ENCODE data around the gene HLA-DPB1. TPM values are rescaled to one million over a fixed set of nuclear protein-coding genes. Genes with fewer than 3 reads are reported as not detected.

Gene HLA-DPB1
- total RNA-seq, 1 donor from 2014 or later: 14.4 TPM

DNA sequence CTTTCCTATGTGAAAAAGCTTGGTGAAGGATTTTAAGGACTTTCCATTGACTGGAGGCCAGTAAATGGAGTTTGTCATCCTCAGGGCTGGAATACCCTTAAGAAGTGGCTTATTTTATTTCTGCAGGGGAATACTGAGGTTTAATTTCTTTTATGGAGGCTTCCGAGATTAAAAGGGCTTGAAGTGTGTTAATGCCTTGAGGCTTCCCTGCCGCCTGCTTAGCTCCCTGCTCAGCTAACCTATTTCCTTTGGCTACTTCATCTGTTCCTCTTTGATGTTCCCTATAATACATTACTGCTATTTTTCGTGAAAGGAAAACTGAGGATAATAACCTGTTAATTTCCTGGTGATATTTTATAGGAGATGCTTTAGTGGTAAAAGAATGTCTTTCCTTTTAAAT lies 44.2 kb downstream of the HLA-DPB1 start:
- no peak for TF ChIP-seq CTCF (IDR thresholded peaks at IDR 0.05; ENCODE audit: unreplicated experiment)
- peaks cover 9% of the 10 kb centered on the region for H3K27me3 Mint-ChIP-seq (ENCODE audit: unreplicated experiment)
- no peak overlapping the region for H3K27ac Mint-ChIP-seq (ENCODE audit: unreplicated experiment)
- peaks cover 4% of the 10 kb centered on the region for H3K36me3 Mint-ChIP-seq (ENCODE audit: low read depth, unreplicated experiment)
- no peak overlapping the region for H3K4me3 Mint-ChIP-seq (ENCODE audit: unreplicated experiment)
- peaks cover 9% of the 10 kb centered on the region for H3K9me3 Mint-ChIP-seq (ENCODE audit: unreplicated experiment)
- H3K4me1 Mint-ChIP-seq (ENCODE audit: unreplicated experiment): peaks cover 13% of the 10 kb centered on the region
- no peak for DNase-seq (ENCODE audit: low spot score)

- H3K27ac Mint-ChIP-seq (ENCODE audit: unreplicated experiment): no peak overlapping the region
- H3K4me3 Mint-ChIP-seq (ENCODE audit: unreplicated experiment): no peak overlapping the region
- DNase-seq (ENCODE audit: low spot score): no peak
- H3K36me3 Mint-ChIP-seq (ENCODE audit: low read depth, unreplicated experiment): peaks cover 4% of the 10 kb centered on the region
- H3K27me3 Mint-ChIP-seq (ENCODE audit: unreplicated experiment): peaks cover 3% of the 10 kb centered on the region
- peaks cover 9% of the 10 kb centered on the region for H3K9me3 Mint-ChIP-seq (ENCODE audit: unreplicated experiment)
- no peaks in the 10 kb centered on the region for H3K4me1 Mint-ChIP-seq (ENCODE audit: unreplicated experiment)
- TF ChIP-seq CTCF (IDR thresholded peaks at IDR 0.05; ENCODE audit: unreplicated experiment): no peak
These were observed 47.4 kb downstream of the HLA-DPB1 start for GRCh38 chr6:33123181-33123580.

DNA sequence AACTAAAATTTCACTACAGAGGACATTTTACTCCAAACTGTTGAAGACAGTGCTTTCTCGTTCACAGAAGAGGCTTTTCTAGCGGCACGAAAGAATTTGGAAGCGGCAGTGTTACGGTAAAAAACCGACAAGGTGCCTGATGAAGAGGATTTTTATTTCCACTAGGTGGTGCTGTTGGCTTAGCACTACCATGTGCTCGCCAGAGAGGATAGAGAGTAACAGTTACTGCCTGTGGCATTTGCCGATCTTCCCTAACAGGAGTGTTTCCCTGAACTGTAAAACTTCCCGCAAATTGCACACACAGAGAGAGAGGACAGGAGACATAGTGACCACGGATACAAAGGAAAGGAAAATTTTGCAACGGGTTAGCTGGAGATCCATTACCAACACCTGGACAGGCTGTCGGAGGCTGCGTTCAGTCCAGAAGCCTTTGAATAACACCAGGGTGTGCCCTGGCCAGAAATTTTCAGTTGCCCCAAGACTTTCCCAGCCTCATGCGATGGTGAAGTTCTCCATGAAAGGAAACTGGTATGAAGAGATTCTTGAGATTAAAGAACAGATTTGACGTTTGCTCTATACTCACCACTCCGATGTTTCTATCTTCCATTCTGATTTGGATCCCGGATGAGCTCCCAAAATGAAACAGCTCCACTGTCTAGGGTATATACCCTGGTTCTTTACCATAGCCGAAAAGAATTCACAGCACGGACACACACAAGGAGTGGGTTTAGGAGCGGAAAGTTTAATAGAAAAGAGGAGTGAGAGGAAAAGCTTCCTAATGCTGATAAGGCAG lies 48.1 kb downstream of the HLA-DPB1 start:
- Mint-ChIP-seq H3K4me3 (ENCODE audit: unreplicated experiment) (no peak overlapping the region), H3K4me1 (ENCODE audit: unreplicated experiment) (no peaks in the 10 kb centered on the region), H3K27me3 (ENCODE audit: unreplicated experiment) (peaks cover 3% of the 10 kb centered on the region), H3K9me3 (ENCODE audit: unreplicated experiment) (peaks cover 9% of the 10 kb centered on the region), H3K27ac (ENCODE audit: unreplicated experiment) (no peak overlapping the region), H3K36me3 (ENCODE audit: low read depth, unreplicated experiment) (peaks cover 4% of the 10 kb centered on the region)
- TF ChIP-seq CTCF (IDR thresholded peaks at IDR 0.05; ENCODE audit: unreplicated experiment): peak; percentile 75
- DNase-seq (ENCODE audit: low spot score): no peak

DNA sequence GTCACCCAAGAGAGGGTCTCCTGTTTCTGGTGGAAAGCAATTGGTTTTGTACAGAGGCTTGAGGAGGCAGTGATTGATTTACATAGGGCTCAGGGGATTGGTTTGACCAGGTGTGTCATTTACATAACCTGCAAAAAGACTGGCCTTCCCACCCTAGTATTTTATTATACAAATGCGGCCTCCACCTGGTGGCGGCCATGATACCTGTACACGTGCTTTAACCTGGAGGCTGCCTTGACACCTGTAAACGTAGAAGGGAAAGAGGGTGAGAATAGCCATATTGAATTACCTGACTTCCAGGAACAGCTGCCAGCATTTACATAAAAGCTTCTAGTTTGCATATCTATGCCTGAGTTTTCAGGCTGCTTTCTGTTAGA lies 48.7 kb downstream of the HLA-DPB1 start:
- no peaks in the 10 kb centered on the region for H3K4me1 Mint-ChIP-seq (ENCODE audit: unreplicated experiment)
- H3K36me3 Mint-ChIP-seq (ENCODE audit: low read depth, unreplicated experiment): peaks cover 4% of the 10 kb centered on the region
- peaks cover 9% of the 10 kb centered on the region for H3K9me3 Mint-ChIP-seq (ENCODE audit: unreplicated experiment)
- H3K27me3 Mint-ChIP-seq (ENCODE audit: unreplicated experiment): peaks cover 3% of the 10 kb centered on the region
- no peak overlapping the region for H3K4me3 Mint-ChIP-seq (ENCODE audit: unreplicated experiment)
- no peak overlapping the region for H3K27ac Mint-ChIP-seq (ENCODE audit: unreplicated experiment)
- TF ChIP-seq CTCF (IDR thresholded peaks at IDR 0.05; ENCODE audit: unreplicated experiment): no peak
- no peak for DNase-seq (ENCODE audit: low spot score)

- TF ChIP-seq CTCF (IDR thresholded peaks at IDR 0.05; ENCODE audit: unreplicated experiment): no peak
- H3K27me3 Mint-ChIP-seq (ENCODE audit: unreplicated experiment): peaks cover 3% of the 10 kb centered on the region
- no peaks in the 10 kb centered on the region for H3K4me1 Mint-ChIP-seq (ENCODE audit: unreplicated experiment)
- peaks cover 9% of the 10 kb centered on the region for H3K9me3 Mint-ChIP-seq (ENCODE audit: unreplicated experiment)
- H3K27ac Mint-ChIP-seq (ENCODE audit: unreplicated experiment): no peak overlapping the region
- no peak overlapping the region for H3K4me3 Mint-ChIP-seq (ENCODE audit: unreplicated experiment)
- H3K36me3 Mint-ChIP-seq (ENCODE audit: low read depth, unreplicated experiment): peaks cover 4% of the 10 kb centered on the region
- DNase-seq (ENCODE audit: low spot score): no peak
These were observed 49.2 kb downstream of the HLA-DPB1 start for GRCh38 chr6:33124947-33125346.

All from endothelial cell (in vitro differentiated cells).